Limb (tissue), 2 donors: ENCODE results near the gene CKB.
A peak's percentile ranks its signal among the peaks of the same experiment; 100 is the strongest.

ENCODE experiments used
- DNase-seq, 2 donors: peaks; one replicate each; pipeline ENCODE4 v3.0.0-alpha.2; 2016; ENCODE audit errors: extremely low spot score in 2 of 2

Gene CKB

DNA sequence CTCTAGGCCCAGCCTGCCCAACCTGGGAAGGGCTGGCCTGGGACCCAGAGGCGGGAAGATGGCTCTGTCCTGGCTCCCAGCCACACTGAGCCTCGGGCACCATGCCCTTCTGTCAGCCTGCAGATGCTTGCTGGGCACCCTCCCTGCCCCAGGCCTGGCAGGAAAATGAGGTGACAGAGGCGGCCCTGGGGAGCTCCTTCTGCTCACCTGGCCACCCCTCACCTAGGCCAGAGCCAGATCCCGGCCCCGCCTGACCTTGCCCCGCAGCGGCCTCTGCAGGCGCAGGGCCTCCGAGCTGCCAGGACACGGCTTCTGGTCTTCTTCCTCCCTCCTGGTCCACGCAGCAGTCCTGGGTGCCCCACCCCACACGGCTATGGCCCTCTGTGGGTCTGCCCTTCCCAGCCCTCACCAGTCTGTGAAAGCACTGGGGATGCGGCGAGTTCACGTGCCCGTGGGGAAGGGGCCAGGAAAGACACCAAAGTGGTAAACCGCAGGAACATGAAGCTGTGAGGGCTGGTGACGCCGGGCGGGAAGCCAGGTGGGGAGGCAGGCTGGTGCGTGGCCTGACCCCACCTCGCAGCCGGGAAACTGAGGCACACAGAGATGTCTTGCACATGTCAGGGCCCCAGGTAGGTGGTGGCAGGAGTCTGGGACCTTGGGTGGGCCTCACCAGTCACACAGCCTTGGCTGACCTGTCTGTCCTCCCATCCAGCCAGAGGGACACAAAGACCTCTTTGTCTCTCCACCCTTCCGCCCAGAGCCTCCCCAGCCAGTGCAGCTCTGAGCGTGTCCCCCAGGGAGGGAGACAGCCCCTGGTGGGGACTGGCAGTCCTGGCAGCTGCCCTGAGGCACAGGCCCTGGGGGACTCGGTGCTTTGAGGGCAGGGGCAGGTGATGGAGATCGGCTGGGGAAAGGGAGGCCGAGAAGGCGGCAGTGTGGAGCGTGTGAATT, 27.0 kb upstream of the CKB start:
- DNase-seq, result peak in 1 of 2 donors; percentile 34

DNA sequence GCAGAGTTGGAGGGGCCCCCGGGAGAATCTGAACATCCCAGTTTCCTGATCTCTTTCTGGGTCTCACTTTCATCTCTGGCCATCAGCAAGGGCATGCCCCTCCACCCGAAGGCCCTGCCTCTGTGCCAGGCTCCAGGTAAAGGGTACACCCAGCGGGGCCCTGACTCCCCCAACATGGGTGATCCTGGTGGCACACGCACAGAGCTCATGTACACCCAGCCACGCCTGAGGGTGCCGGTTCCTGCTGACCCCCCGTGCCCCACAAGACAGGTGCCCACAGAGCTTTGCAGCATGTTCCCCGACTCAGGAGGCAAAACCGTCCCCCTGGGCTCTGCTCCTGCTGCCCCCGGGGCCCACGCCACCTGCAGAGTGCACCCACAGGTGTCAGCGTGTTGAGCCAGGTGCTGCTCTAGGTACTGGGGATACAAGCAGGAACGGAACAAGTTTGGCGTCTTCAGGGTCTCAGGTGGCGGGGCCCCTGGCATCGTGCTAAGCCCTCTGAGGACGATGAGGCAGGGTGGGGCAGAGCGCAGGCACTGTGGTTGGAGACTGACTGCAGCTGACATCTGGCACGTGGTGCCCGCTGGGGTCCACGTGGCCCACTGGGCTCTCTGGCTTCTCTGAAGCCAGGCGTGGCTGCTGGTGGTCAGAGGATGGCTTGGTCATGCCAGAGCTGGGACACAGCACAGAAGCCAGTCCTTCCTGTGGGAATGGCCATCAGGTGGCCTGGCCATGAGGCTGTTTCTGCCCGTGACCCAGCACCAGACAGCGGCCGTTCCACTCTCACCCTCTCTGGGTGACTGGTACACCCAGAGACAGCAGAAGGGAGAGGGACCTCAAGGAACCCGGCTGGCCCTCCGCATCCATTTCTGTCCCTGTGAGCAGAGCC, 26.1 kb upstream of the CKB start:
- DNase-seq, result no peak

- no peak for DNase-seq
Measured at GRCh38 chr14:103547941-103548462, 25.4 kb upstream of the CKB start.

DNA sequence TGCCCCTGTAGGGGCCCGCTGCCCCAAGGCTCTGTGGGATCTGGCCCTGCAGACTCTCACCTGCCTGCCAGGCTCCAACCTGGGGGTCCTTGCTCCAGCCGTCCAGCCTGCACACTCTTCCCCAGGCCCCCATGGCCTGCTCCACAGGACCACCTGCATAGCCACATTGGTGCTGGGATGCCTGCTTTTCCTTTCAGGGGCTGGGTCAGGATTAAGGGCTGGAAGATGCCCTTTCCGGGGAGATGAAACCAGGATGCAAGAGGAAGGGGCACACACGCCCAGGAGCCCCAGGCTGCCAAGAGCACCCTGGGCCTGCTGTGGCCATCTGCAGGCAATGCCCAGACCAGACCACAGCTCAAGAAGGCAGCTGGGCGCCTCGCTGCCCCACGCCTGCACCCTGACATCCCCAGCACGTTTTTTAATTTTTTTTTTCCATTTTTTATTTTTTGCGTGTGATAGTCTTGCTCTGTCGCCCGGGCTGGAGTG, 24.9 kb upstream of the CKB start:
- DNase-seq, result no peak

GRCh38 chr14:103546652-103547454, 24.2 kb upstream of the CKB start:
- peak in 1 of 2 donors; percentile 86 for DNase-seq

DNA sequence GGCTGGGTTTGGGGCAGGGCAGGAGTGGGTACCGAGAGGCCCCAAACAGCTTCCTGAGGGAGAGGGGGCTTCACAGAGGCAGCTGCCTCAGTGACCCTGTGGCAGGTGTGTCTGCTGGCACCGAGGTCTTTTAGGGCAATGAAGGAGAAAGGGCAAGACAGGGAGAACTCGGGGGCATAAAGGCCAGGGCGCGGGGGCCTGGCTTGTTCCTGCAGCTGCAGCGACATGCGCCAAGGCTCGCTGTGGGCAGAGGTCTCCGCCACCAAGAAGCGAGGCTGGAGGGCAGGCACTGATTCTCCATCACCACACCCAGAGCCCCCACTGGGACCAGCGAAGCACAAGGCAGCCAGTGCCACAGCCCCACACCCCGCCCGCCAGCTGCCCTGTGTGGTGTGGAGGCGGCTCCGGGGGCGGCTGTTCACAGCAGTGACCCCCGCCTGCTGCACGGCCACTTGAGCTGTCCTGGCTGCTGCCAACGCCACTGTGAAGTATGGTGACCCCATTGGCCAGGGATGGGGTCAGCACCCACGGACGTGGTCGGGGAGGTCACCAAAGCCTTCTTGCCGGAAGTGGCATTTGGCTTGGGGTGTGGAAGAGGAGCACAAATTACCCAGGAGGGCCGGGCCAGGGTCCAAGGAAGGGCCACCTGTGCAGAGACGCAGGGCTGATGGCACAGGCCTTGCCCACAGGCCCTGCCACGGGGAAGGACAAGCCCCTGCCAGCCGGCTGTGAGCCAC, 23.5 kb upstream of the CKB start:
- no peak for DNase-seq

- DNase-seq, result no peak
Measured at GRCh38 chr14:103545219-103545914, 22.7 kb upstream of the CKB start.

- DNase-seq, result no peak
Measured at GRCh38 chr14:103544388-103545218, 22.0 kb upstream of the CKB start.

DNA sequence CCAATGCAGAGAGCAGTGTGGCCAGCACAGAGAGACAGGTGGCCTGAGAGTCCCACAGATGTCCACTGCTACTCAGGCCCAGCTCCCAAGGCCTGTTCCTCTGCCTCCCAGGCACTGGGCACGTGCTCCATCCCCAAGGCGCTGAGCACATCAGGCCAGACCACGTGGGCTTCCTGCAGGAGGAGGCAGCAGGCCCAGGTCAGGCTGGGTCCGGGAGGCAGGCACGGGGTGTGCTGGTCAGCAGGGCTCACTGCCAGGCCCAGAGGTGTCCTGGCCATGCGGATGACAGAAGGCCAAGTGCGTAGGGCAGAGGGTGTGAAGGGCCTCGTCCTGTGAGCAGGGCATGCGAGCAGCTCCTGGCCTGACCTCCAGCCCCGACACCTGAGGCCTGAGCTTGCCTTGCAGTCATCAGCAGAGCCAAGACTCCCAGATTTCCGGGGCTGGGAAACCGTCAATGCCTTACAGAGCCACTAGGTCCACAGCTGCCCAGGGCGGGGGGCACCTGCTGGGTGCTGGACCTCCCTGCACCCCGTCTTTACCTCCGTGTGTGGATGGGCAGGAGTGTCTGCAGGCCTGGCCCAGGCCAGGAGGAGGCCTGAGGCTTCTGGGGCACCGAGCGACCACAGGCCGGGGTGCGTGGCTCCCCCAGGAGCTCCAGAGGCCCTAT, 21.2 kb upstream of the CKB start:
- no peak for DNase-seq

GRCh38 chr14:103543140-103543539, 20.5 kb upstream of the CKB start:
- no peak for DNase-seq

DNA sequence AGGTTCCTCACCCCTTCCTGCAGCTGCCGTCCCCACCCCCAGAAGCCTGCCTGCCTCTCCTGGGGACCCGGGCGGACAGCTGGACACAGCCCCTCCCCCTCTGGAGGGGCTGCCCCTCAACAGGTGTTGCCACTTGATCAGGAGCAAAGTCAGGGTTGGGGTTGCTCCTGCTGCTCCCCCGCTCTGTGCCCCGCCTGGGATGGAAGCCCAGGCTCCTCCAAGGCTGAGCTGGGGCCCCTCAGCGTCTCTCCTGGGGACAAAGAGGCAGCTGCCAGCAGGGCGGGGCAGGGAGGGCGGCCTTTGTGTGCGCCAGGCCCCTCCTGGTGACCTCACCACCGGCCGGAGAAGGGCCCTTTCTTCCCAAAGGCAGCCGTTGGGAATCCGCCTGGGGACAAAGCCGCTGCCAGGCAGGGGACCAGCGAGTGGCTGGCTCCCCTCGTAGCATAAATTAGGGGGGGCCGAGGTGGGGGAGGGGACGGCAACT, 20.0 kb upstream of the CKB start:
- peak in 1 of 2 donors; percentile 82 for DNase-seq

DNA sequence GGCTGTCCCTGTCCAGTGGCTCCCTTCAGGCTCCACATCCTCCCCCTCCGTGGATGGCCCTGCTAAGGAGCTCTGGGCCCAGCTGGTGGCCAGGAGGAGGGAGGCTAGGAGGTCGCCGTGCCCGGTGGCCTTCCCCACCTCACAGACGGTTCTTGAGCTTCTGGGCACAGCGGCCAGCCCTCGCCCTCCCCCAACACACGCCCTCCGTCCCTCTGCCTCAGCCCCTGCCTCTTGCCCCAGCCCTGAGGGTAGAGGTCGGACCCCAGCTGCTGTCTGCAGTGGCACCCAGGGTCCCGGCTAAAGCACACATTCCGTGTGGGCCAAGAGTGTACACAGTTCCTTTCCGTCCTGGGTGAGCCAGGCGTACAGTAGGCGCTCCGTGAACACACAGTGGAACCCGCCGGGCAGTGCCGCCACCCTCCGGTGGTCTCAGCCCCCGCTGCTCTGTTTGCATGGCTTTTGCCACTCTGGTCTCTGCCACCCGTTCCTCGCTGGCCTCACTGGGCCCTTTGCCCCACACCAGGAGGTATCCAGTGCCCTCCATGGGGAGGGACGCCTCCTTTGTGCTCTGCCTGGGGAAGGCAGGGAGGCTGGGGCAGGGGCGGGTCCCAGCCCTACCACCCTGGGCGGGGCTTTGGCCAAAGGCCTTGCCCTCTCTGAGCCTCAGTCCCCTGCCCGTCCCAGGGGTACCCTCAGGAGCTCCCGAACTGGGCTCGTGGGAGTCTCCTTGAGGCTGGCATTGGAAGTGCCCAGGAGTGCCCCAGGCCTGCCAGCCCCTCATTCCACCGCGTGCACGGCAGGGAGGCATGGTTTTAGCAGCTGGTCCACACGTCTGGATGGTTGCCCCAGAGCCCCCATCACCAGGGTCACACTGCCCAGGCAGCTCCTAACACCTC, 19.3 kb upstream of the CKB start:
- no peak for DNase-seq

DNA sequence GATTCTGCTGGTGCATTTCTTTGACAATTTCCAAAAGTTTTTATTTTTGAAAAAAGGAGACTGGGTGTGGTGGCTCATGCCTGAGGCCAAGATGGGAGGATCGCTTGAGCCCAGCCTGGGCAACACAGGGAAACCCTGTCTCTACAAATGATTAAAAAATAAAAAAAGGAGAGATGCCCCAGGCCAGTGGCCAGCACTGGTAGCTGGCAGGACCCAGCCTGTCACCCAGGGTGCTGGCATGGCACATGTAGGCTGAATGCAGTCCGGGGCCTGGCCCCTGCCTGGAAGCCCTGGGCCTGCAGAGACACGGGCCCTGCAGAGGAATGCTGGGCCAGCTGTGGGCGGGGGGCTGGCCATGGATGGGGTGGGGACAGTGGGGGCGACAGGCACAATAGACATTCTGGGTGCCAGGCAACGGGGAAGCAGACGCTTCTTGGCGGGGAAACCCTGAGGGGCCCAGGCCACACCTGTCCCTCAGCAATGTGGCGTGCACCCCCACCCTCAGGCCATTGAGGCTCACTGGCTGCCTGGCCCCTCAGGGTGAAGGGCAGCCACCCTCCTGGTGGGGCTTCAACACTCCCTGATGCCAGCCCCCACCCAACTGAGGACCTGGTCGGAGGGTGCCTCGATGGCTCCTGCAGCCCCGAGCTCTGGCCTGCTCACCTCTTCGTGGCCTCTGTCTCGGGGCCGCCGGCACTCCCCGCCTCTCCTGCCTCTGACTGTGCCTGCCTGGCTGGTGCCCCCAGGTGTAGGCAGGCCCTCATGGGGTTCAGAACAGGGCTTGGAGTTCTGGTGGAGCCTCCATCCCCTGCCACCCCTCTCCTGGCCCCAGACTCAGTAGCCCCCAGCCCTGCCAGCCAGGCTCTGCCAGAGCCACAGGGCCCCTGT, 18.4 kb upstream of the CKB start:
- no peak for DNase-seq

DNA sequence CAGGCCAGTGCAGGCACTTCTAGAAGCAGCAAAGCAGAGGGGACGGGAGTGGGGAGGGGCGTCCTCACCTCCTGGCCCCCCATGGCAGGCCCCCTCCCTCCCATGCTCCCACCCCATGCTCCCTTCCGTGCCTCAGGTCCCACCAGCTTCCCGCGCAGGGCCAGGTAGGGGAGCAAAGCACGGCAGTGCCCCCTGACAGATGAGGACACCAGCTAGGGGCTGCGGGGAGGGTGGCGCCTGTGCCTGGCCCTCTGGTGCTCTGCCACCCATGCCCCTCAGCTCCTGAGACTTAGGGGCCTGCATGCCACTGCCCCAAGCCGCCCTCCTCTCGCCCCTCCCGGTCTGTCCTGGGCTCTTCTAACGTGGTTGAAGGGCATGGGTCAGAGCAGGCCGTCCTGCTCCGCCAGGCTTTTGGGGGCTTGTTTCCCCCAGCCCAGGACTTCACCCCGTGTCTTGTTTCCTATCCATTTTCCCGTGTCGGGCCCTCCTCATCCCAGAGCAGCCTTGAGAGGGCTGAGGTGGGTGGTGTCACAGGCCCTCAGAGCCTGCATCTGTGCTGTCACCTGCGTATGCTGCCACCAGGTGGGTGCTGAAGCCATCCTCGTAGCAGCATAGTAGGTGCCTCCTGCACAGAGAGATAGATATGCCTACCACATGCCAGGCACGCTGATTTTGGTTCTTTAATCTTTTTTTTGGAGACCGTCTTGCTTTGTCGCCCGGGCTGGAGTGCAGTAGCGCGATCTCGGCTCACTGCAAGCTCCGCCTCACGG, 16.6 kb upstream of the CKB start:
- DNase-seq, result no peak
